ENCODE measurements around the gene PPP6R3. TPM values are rescaled to one million over a fixed set of nuclear protein-coding genes. Genes with fewer than 3 reads are reported as not detected.

PPP6R3 gene
- total RNA-seq (2014; rRNA removed; shearing (Covaris generic)) = 90.0 and 101 TPM in 2 replicates
- 32.7 and 55.6 TPM in 2 replicates for polyA plus RNA-seq (2015; cell fraction: cytosol; rRNA removed)
- 110 and 138 TPM in 2 replicates for polyA plus RNA-seq (2015; cell fraction: nucleus; rRNA removed)

DNA sequence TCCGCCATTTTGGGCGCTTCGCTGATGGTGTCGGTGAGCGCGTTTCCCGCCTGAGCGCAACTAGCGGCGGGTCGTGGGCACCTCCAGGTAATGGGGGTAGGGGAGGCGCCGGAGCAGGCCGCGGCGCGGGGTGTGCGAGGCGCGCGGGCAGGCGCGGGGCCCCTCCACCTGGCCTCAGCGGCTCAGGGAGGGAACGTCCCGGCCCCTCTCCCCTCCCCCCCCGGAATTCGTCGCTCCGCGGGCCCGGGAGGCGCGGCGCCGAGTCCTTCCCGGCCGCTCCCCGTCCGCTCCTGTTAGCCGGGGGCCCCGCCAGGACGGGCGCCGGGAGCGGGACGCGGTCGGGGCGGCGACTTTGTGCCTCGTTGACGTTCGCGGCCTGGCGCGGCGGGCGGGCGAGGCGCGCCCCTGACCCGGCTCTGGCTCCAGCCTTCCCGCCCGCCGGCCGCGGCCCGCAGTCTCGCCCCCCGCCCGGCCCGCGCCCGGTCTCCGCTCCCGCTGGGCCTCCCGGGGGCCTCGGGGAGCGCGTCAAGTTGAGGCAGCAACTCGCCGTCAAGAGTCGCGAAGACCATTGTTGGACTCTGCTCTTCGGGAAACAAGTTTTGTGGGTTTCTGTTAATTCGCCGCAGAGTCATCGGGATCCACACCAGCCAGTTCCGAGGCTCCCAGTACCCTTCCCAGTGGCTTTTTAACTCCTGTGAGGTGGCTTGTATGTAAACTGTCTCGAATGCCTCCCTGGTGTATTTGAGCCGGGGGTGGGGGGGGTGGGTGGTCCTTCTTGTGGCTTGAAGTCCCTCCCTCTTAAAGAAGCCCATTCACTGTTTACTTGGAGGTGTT lies at the start of gene PPP6R3:
PPP6R3 (plus strand) TSS at position 12 of the 834 bp plus-strand sequence. CDS start 76,913 bp downstream, outside the sequence.
- in situ Hi-C loops (cut with HindIII; ENCODE audit: low pct_unique_long_range_greater_than_20kb, low sequenced_read_pairs) = no loop called here
- peak; percentile 34 for DNase-seq (ENCODE audit: low read depth, low spot score)

DNA sequence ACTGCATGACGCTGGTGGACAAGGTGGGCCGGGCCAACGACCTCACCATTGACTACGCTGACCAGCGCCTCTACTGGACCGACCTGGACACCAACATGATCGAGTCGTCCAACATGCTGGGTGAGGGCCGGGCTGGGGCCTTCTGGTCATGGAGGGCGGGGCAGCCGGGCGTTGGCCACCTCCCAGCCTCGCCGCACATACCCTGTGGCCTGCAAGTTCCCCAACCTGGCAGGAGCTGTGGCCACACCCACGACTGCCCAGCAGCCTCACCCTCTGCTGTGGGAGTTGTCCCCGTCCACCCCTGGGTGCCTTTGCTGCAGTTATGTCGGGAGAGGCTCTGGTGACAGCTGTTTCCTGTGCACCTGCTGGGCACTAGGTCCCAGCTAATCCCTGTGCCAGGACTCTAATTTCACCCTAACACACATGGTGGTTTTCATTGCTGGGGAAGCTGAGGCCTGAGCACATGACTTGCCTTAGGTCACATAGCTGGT lies 49.0 kb upstream of the PPP6R3 start:
- DNase-seq (ENCODE audit: low read depth, low spot score) = no peak
- in situ Hi-C loops (cut with HindIII; ENCODE audit: low pct_unique_long_range_greater_than_20kb, low sequenced_read_pairs) = no loop called here

DNA sequence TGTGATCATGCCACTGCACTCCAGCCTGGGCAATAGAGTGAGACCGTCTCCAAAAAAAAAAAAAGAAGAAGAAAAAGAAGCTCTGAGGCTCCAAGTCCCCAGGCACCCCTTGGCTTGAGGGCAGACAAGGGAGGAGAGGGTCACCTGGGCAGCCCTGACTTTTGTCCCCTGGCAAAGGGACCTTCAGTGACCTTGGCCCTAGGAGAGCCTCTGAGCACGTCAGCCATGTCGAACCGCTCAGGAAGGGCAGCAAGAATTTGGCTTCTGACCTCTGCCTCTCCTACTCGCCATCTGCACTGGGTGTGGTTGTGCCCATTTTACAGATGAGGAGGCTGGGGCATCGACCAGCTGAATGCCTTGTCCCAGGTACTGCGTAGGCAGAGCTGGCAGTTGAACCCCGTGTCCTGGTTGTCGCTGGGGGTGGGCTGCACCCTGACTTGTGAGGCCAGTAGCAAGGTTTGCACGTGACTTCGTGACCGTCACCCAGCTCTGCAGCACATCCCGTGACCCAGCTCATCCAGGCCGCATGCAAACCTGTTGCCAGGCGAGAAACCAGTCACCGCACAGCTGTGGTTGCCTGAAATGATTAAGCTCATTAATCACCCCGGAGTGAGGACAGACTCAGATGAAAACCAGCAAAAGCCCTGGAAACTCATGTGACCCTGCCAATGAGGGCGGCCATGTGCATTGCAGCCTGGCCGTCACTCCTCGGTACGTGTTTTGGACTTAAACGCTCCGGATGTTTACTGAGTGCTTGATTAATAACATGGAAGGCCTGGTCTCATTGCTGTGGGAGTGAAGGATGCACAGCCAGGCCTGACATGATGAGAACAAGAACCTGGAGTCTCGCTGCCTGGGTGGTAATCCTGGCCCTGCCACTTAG lies 47.7 kb upstream of the PPP6R3 start:
- in situ Hi-C loops (cut with HindIII; ENCODE audit: low pct_unique_long_range_greater_than_20kb, low sequenced_read_pairs) = no loop called here
- DNase-seq (ENCODE audit: low read depth, low spot score) = no peak

GRCh38 chr11:68413591-68413999 lies 47.0 kb upstream of the PPP6R3 start:
- no peak for DNase-seq (ENCODE audit: low read depth, low spot score)
- in situ Hi-C loops (cut with HindIII; ENCODE audit: low pct_unique_long_range_greater_than_20kb, low sequenced_read_pairs) = no loop called here

DNA sequence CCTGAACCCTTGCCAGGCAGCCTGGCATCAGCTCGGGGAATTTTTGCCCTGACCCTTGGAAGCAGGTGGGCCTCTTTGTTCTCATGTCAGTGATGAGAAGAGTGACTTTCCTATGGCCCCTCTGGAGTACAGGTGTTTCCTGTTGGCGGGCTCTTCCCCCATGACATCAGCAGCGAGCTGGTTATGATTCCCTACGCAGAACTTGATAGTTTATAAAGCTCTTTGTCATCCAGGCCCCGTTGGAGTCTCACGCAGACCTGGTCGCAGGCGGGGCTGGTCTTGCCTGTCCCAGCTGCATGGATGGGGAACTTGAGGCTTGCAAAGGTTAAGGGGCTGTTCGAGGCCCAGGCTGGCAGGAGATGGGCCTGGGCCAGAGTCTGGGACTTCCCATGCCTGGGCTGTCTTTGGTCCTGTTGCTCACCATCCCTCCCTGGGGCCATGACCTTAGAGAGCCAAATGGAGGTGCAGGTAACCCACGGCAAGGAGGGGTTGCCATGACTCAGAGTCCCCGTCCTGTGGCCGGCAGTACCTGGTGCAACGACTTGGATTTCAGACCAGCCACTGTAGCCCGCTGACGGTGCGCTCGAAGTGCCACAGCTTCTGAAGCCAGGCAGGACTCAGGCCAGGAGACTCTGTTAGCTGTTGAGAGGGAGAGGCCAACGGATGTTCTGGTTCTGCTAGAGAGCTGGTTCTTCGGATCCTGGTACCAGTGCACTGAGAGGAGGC lies 45.9 kb upstream of the PPP6R3 start:
- in situ Hi-C loops (cut with HindIII; ENCODE audit: low pct_unique_long_range_greater_than_20kb, low sequenced_read_pairs) = no loop called here
- DNase-seq (ENCODE audit: low read depth, low spot score) = no peak

DNA sequence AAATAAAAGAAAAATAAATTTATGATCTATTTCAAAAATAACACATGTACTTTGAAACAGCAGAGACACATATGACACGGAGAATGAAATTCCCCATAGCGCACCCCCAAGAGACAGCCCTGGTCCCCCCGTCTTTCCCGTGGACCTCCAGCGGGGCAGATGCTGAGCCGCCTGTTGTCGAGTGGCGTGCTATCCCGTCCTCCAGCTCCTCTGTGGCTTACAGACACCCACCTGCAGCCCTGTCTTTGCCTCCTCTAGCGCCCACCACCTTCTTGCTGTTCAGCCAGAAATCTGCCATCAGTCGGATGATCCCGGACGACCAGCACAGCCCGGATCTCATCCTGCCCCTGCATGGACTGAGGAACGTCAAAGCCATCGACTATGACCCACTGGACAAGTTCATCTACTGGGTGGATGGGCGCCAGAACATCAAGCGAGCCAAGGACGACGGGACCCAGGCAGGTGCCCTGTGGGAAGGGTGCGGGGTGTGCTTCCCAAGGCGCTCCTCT lies 44.4 kb upstream of the PPP6R3 start:
- no peak for DNase-seq (ENCODE audit: low read depth, low spot score)
- in situ Hi-C loops (cut with HindIII; ENCODE audit: low pct_unique_long_range_greater_than_20kb, low sequenced_read_pairs) = no loop called here

DNA sequence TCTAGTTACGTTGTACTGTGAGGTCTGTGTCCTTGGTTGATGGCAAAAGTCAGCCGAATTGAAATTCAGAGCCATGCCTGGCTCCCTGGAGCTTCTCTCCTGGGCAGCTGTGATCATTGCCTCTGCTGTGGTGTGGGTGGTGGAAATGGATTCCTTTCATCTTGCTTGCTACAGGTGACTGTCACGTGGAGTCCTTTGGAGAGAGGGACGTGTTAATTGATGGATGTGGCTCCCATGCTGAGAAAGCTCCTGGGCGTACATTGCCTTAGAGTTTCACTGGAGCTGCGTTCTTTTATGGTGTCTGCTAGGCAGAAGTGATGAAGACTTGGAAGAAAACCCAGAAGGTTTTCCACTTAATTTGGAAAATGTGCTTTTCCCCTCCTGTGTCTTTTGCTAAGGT lies 41.9 kb upstream of the PPP6R3 start:
- no peak for DNase-seq (ENCODE audit: low read depth, low spot score)
- in situ Hi-C loops (cut with HindIII; ENCODE audit: low pct_unique_long_range_greater_than_20kb, low sequenced_read_pairs) = no loop called here

- no peak for DNase-seq (ENCODE audit: low read depth, low spot score)
- in situ Hi-C loops (cut with HindIII; ENCODE audit: low pct_unique_long_range_greater_than_20kb, low sequenced_read_pairs) = no loop called here
These were observed 40.4 kb upstream of the PPP6R3 start for GRCh38 chr11:68420171-68420570.

GRCh38 chr11:68423481-68423880 lies 37.1 kb upstream of the PPP6R3 start:
- in situ Hi-C loops (cut with HindIII; ENCODE audit: low pct_unique_long_range_greater_than_20kb, low sequenced_read_pairs) = no loop called here
- DNase-seq (ENCODE audit: low read depth, low spot score) = no peak

- in situ Hi-C loops (cut with HindIII; ENCODE audit: low pct_unique_long_range_greater_than_20kb, low sequenced_read_pairs) = no loop called here
- DNase-seq (ENCODE audit: low read depth, low spot score) = no peak
These were observed 36.4 kb upstream of the PPP6R3 start for GRCh38 chr11:68424101-68424632.

DNA sequence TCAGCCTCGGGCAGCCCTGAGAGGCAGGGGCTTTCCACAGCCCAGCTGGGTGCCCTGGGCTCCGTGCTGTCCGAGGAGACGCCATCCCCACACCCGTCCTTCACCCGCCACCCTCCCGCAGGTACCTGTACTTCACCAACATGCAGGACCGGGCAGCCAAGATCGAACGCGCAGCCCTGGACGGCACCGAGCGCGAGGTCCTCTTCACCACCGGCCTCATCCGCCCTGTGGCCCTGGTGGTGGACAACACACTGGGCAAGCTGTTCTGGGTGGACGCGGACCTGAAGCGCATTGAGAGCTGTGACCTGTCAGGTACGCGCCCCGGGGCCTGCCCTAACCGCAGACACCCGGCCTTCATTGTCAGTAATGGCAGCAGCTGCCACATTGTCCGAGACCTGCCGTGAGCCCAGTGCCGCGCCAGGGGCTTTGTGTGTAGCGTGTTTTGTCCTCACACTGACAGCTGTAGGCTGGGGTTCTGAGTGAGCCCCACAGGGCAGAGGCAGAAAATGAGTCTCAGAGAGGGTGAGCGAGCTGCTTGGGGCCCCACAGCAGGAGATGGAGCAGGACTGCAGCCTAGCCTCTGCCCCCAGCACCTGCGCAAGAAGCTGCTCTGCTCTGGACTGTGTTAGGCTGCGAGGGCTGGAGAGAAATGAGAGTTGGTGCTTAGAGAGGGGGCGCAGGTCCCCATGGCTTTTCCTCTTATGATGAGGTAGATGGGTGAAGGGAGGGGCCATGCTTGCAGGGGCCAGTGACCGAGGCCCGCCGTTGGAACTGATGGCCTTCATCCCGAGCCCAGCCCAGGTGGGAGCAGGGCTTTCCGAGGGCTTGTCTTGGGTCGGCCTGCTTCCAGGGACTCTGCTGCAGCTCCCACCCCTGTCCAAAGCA lies 35.3 kb upstream of the PPP6R3 start:
- in situ Hi-C loops (cut with HindIII; ENCODE audit: low pct_unique_long_range_greater_than_20kb, low sequenced_read_pairs) = no loop called here
- no peak for DNase-seq (ENCODE audit: low read depth, low spot score)

DNA sequence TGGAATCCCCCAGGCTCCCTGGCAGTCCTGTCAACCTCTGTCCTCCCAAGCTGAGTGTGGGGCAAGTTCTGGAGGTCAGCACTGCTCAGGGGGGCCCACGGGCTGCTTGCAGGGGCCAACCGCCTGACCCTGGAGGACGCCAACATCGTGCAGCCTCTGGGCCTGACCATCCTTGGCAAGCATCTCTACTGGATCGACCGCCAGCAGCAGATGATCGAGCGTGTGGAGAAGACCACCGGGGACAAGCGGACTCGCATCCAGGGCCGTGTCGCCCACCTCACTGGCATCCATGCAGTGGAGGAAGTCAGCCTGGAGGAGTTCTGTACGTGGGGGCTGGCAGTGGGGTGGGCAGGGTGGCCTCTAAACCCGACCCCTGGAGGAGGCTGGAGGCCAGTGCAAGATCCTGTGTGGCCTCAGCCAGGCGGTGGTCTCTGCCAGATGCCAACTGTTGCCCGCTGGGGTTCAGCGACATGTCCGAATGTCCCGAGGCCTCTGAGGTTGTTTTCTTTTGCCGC lies 34.6 kb upstream of the PPP6R3 start:
- DNase-seq (ENCODE audit: low read depth, low spot score) = no peak
- in situ Hi-C loops (cut with HindIII; ENCODE audit: low pct_unique_long_range_greater_than_20kb, low sequenced_read_pairs) = no loop called here

GRCh38 chr11:68429661-68430060 lies 30.9 kb upstream of the PPP6R3 start:
- no peak for DNase-seq (ENCODE audit: low read depth, low spot score)
- in situ Hi-C loops (cut with HindIII; ENCODE audit: low pct_unique_long_range_greater_than_20kb, low sequenced_read_pairs) = no loop called here

- DNase-seq (ENCODE audit: low read depth, low spot score) = no peak
- in situ Hi-C loops (cut with HindIII; ENCODE audit: low pct_unique_long_range_greater_than_20kb, low sequenced_read_pairs) = no loop called here
These were observed 30.2 kb upstream of the PPP6R3 start for GRCh38 chr11:68430384-68430783.

- DNase-seq (ENCODE audit: low read depth, low spot score) = no peak
- in situ Hi-C loops (cut with HindIII; ENCODE audit: low pct_unique_long_range_greater_than_20kb, low sequenced_read_pairs) = no loop called here
These were observed 29.8 kb upstream of the PPP6R3 start for GRCh38 chr11:68430801-68431200.

- in situ Hi-C loops (cut with HindIII; ENCODE audit: low pct_unique_long_range_greater_than_20kb, low sequenced_read_pairs) = no loop called here
- no peak for DNase-seq (ENCODE audit: low read depth, low spot score)
These were observed 28.4 kb upstream of the PPP6R3 start for GRCh38 chr11:68431984-68432645.
